Measurements from ENCODE around the gene CYP39A1.
A peak's percentile ranks its signal among the peaks of the same experiment; 100 is the strongest.

CYP39A1 gene, protein sequence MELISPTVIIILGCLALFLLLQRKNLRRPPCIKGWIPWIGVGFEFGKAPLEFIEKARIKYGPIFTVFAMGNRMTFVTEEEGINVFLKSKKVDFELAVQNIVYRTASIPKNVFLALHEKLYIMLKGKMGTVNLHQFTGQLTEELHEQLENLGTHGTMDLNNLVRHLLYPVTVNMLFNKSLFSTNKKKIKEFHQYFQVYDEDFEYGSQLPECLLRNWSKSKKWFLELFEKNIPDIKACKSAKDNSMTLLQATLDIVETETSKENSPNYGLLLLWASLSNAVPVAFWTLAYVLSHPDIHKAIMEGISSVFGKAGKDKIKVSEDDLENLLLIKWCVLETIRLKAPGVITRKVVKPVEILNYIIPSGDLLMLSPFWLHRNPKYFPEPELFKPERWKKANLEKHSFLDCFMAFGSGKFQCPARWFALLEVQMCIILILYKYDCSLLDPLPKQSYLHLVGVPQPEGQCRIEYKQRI

DNA sequence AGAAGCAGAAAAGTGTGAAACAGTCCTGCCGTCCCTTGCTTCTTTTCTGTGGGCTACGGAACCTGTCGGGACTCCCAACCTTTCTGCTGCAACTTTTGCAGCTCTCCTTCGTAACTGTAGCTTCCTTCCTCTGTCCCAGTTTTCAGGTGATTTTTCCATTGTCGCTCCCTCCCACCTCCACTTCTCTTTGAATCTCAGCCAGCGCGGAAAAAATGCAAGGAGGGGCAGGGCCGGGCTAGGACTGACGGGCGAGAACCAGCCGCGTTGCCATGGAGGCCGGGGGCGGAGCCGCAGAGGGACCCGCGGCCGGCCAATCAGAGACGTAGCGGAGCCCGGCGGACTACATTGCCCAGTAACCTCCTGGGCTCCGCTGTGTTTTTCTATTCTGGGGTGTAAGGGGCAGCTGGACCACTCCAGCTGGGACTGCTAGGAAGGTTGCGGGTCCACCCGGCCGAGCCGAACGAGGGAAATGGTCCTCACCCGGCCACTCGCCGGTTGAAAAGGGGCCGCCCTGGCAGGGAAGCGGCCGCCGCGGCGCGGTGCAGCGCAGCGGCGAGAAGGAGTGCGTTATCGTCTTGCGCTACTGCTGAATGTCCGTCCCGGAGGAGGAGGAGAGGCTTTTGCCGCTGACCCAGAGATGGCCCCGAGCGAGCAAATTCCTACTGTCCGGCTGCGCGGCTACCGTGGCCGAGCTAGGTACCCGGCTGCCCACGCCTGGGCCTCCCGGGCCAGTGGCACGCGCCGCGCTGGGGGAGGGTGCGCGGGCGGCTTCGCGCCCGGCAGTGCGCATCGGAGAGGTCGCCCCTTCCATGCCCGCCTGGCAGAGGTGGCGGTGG is at the start of gene CYP39A1, which contains the start of gene SLC25A27:
CYP39A1 (minus strand) TSS at position 216 of the 836 bp plus-strand sequence. CDS start 236 bp downstream, outside the sequence.
SLC25A27 (plus strand) TSS at position 373 of the 836 bp plus-strand sequence; CDS start at position 591, 218 bp downstream.
- peak; percentile 86 for DNase-seq (ENCODE audit: low spot score)

DNA sequence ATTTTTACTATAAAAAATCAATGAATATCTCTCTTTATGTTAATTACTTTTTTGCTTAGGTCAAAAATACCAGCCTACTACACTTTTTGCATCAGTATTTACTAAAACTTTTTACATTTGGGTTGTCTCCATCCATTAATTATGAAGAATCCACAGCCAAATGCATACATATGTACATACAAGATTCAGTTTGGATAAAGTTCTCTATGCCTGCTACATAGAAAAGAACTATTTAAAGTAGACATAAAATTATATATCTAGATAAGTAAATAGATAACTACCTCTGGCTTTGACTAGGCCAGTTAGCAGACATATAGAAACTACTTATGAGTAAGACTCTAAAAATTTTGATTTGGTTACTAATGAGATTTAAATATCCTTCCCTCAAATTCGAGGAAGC is 47.4 kb upstream of the CYP39A1 start:
- no peak for DNase-seq (ENCODE audit: low spot score)

DNA sequence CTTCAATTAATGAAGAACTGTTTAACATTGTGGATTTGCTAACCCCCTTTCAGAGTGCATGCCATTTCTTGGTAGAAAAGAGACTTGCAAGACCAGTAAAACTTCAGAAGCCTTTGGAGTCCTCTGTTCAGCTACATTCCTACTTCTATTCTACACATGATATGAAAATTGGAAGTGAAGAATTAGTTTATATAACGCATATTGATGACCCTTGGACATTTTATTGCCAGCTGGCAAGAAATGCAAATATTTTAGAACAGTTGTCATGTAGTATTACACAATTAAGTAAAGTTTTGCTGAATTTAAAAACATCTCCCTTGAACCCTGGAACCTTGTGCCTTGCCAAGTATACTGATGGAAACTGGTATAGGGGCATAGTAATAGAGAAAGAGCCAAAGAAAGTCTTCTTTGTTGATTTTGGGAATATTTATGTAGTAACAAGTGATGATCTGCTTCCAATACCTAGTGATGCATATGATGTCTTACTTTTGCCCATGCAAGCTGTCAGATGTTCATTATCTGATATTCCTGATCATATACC is 38.4 kb upstream of the CYP39A1 start:
- no peak for DNase-seq (ENCODE audit: low spot score)

DNA sequence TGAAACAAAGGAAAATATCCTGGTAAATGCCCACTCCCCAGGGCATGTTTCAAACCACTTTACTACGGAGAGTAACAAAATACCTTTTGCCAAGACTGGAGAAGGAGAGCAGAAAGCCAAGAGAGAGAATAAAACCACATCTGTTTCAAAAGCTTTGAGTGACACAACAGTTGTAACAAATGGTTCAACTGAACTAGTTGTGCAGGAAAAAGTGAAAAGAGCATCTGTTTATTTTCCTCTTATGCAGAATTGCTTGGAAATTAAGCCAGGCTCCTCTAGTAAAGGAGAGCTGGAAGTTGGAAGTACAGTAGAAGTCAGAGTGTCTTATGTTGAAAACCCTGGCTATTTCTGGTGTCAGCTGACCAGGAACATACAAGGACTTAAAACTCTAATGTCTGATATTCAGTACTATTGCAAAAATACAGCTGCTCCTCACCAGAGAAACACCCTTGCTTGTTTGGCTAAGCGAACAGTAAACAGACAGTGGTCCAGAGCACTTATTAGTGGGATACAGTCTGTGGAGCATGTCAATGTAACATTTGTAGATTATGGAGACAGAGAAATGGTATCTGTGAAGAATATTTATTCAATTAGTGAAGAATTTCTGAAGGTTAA is 37.6 kb upstream of the CYP39A1 start:
- no peak for DNase-seq (ENCODE audit: low spot score)

DNA sequence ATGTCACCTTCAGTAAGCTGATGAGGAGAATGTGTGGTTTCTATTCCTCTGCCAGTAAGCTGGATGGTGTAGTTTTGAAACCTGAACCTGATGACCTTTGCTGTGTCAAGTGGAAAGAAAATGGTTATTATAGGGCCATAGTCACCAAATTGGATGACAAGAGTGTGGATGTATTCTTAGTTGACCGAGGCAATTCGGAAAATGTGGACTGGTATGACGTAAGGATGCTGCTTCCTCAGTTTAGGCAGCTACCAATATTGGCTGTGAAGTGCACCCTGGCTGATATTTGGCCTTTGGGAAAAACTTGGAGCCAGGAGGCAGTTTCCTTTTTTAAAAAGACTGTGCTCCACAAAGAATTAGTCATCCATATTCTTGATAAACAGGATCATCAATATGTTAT is 37.0 kb upstream of the CYP39A1 start:
- DNase-seq (ENCODE audit: low spot score) = no peak

DNA sequence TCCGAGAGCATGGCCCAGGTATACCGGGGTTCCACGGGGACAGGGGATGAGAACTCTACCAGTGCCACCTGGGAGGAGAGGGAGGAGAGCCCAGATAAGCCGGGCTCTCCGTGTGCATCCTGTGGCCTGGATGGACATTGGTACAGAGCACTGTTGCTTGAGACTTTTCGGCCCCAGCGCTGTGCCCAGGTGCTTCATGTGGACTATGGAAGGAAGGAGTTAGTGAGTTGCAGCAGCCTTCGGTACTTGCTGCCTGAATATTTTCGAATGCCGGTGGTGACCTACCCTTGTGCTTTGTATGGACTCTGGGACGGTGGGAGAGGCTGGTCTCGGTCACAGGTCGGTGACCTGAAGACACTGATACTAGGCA is 36.3 kb upstream of the CYP39A1 start:
- DNase-seq (ENCODE audit: low spot score) = no peak

DNA sequence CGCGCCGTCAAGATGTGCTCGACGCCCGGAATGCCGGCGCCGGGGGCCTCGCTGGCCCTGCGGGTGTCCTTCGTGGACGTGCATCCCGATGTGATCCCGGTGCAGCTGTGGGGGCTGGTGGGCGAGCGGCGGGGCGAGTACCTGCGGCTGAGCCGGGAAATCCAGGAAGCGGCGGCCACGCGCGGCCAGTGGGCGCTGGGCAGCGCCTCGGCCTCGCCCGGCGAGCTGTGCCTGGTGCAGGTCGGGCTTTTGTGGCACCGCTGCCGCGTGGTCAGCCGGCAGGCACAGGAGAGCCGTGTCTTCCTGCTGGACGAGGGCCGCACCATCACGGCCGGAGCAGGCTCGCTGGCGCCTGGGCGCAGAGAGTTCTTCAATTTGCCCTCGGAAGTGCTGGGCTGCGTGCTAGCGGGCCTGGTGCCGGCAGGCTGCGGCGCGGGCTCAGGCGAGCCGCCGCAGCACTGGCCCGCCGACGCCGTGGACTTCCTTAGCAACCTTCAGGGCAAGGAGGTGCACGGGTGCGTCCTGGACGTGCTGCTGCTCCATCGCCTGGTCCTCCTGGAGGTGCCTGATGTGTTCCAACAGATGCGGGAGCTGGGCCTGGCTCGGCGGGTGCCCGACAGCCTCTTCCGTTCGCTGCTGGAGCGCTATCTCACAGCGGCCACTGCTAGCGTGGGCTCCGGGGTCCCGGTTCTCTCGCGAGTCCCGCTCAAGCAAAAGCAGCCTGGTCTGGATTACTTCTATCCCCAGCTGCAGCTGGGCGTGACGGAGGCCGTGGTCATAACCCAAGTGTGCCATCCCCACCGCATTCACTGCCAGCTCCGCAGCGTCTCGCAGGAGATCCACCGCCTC is 35.7 kb upstream of the CYP39A1 start:
- no peak for DNase-seq (ENCODE audit: low spot score)

DNA sequence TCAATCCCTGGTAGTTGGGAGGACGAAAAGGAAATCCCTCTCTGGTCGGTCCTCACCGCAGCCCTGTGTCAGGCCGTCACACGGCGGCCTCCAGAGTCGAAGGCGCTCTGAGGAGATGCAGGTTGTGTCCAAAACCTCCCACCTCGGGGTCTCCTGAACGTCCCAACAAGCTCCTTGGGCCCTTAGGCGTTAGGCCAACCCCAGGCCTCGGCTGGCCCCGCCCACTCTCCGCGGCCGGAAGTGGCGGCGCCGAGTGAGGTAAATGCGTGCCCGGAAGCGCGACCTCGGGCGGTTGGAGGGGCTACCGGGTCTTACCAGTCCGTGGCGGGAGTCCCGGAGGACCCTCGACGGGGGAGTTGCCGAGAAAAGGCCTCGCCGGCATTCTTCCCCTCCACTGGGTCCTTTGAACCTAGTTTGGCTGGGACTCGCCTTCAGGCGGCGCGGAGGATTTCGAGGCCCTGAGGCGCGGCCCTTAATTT is 35.0 kb upstream of the CYP39A1 start, which contains the start of gene TDRD6:
TDRD6 (plus strand) TSS at position 267 of the 479 bp plus-strand sequence. CDS start 244 bp downstream, outside the sequence.
- DNase-seq (ENCODE audit: low spot score) = no peak

DNA sequence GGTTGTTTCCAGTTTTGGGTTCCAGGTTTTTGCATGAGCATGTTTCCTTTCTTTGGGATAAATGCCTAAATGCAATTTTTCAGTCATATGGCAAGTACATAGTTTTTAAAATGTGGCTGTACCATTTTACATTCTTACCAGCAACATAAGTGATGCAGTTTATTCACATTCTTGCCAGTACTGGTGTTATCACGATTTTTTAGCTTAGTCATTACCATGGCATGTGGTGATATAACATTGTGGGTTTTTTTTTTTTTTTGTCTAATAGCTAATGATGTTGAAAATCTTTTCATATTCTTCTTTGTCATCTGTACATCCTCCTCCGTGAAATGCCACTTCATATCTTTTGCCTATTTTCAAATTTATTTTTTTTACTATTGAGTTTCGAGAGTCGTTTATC is 32.2 kb upstream of the CYP39A1 start:
- peak; percentile 45 for DNase-seq (ENCODE audit: low spot score)

DNA sequence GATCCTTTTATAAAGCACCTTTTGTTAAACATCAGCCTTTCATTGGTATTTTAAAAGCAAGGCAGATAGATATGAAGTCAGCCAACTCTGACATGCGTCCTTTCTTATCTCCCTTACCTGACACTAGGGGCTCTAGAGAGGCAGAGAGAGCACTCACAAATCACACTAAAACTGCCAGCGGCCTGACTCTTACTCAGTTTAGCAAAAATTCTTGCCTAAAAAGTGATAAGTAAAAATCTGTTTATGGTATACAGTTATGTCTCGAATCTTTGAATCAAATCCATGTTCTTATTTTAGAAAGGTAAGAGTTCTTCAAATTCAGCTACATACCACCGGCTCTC is 24.7 kb upstream of the CYP39A1 start:
- no peak for DNase-seq (ENCODE audit: low spot score)

DNA sequence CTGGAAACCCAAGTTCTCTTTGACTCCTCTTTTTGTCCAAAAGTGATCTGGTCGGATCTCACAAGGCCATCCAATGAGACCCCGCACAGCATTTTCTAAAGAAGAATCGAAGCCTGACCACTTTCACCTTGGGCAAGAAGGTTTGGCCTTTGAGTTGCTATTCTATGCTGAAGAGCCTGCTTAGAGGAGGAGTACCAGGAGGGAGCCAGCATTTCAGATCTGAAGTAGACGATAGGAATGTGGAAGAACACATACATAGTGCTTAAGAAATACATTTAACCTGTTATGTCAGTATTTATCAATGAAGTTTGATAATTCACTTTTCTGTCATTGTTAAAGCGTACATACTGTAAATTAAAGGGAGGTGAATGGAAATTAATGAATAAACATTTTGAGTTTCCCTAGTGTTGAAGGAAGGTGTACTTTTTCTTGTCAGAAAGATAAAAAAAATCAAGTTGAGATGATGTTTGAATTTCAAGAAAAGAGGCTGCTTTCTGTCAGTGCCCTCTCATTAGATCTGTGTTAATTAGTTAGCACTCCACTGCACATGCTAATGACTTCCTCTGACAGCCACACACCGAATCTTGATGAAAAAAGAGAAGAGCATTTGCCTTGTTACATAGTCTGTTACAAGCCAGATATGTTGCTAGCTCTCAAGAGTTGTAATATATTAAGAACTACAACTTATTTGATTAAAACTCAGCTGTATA is 24.1 kb upstream of the CYP39A1 start:
- no peak for DNase-seq (ENCODE audit: low spot score)

DNA sequence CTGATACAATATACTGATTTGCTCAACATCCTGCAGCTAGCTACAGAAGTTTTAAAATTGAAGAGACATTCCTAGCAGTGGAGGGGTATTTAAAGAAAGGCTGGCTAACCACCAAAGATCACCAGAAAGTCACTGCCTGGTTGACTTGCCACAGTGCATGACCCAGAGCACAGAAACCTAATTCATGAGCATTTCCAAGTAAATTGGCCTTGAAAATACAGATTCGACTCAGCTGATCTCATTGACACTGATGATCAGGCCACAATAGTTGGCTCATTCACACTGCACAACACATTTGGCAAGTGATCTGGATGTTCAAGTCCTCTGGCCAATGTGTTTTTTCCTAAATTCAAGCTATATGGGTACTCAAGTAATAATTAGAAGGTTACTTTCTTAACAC is 21.8 kb upstream of the CYP39A1 start:
- DNase-seq (ENCODE audit: low spot score) = no peak

DNA sequence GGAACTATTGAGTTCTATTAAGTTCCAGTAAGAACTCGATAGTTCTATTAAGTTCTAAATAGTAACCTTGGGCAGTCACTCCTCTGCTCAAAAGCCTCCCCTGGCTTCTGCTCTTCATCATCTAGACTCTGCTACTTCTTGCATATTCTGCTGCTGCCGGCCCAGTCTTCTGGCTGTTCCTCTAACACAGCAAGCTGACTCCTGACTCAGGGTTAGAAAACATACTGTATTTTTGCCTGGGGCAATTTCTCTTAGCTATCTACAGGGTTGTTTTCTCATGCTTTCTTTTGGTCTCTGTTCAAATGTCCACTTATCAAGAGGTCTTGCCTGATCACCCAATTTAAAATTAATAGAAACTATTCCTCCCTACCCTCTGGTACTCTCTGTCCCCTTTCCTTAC is 14.8 kb upstream of the CYP39A1 start:
- DNase-seq (ENCODE audit: low spot score) = no peak

DNA sequence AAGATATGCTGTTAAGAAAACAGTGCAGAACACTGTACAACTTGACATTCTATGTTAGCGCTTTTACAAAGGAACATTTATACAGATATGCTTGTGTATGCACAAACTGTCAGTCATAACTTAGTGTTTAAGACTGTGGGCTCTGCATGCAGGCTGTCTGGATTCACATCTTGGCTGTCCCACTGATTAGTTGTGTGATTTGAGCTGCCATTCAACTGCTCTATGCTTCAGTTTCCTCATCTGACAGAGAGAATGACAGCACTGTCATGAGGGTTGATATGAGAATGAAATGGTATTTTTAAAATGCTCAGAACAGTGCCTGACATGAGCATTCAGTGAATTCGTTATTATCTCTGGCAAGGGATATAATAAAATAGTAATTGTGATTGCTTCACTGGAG is 8.9 kb upstream of the CYP39A1 start:
- no peak for DNase-seq (ENCODE audit: low spot score)

DNA sequence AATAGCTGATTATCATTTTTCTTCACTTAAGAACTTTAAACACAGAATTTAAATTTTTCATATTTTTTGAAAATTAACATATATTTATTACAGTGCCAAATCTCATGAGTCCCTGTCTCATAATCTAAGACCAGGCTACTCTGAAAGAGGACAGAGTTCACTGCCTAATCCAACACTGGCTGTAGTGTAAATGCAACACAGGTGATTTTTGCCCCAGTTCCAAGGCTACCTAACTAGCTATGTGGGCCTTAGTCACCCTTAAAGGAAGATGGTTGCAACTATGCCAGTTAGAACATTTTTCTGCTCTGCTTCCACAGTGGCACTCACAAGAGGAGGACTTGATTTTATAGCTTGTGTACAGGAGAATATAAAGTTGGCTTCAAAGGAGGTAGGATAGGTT is 5.0 kb upstream of the CYP39A1 start:
- DNase-seq (ENCODE audit: low spot score) = no peak

DNA sequence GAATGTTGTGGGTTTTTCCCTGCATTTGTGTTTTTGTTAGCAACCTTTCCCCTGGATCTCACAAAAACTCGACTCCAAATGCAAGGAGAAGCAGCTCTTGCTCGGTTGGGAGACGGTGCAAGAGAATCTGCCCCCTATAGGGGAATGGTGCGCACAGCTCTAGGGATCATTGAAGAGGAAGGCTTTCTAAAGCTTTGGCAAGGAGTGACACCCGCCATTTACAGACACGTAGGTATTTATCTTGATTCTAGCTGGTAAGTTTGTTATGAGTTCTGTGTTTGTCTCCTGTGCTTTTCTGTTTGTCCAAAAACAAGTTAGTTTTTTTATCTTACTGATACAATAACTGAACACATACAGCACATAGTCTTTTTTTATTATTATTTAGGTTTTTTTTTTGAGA is 3.2 kb upstream of the CYP39A1 start:
- DNase-seq (ENCODE audit: low spot score) = no peak

DNA sequence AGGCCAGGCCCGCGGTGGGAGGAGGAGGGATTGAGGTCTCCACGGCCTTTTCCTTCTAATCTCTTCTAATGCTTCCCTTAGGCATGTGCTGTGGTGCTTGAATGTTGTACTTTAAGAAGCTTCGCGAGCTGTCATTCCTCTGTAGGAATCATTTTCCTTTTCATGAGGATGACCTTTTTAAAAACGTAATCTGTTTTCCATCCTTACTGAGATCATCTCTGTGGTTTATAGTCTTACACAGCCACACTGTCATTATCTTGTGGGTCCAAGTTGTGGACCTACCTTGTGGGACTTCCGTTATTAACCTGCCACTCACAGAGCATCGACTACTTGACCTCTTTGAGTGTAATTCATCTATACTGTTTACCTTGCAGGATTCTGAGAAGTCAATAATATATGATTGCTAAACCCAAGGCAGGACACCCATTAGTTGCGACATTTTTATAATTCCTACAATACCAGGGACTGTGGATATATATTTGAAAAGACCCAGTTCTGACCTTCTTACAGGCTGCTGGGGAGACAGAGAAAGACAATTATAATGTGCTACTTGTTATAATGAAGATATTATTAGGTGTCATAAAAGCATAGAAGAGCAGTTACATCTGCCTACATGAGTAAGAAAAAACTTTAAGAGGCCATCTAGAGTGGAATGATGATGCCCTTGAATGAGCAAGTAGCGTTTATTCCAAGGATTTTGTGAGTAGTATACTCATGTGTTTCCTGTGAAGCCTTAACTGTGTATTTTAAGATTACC is 999 bp upstream of the CYP39A1 start:
- no peak for DNase-seq (ENCODE audit: low spot score)

DNA sequence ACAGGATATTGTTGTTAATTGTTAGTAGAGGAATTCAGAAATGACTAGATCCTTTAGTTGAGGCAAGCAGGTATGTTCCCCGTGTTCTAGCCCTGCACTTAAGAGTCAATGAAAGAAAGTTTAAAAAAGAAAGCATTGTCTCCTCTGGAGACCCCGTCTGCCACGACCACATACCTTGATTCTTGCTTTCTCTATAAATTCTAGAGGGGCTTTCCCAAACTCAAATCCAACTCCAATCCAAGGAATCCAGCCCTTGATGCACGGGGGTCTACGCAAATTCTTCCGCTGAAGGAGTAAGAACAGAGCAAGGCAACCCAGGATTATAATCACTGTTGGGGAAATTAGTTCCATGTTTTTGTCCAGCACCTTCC is 401 bp downstream of the CYP39A1 start:
- DNase-seq (ENCODE audit: low spot score) = no peak

DNA sequence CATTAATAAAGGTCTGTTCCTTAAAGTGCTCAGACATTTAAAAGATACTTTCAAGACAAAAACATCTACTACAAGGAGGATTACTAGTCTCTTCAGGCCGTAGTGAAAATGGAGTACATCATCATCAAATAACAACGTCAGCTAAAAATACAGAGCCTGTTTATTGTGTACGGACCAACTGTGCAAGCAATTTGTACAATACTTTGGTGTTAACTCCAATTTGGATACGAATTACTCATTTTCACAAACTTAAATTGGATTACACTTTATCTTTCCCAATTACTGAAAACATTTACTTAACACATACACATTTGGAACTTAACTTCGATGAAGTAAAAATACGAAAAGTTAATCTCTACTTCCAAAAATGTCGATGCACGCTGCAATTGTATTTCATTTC is 802 bp downstream of the CYP39A1 start:
- DNase-seq (ENCODE audit: low spot score) = no peak

DNA sequence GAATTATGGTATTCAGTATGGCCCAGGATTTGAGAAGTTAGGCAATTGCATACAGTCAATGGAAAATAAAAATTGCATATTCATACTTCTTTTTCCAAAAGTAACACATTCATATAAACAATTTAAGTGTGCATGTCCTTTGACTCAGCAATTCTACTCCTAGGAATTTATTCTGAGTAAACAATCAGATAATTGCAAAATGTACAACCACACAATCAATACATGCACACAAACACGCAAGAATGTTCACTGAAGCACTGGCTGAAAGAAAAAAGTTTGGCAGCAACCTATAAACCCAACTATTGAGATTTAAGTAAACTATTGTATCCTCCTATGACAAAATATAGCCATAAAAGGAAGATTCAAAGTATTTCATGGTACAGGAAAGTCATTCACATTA is 1.6 kb downstream of the CYP39A1 start:
- DNase-seq (ENCODE audit: low spot score) = no peak
